Measurements from ENCODE around the gene KDM4B. TPM values are rescaled to one million over a fixed set of nuclear protein-coding genes. Genes with fewer than 3 reads are reported as not detected.
"Not testable (repeated sequence)": the region's sequence is repeated elsewhere in the genome, so short reads cannot be mapped to it uniquely, and the experiment has no call there.

The KDM4B gene
- total and polyA plus RNA-seq, 9 of the 15 experiments (the other 6 are each of a cell fraction or from before 2014, with no cell fraction given) = 0.21 to 29.9 (median 7.3) TPM

DNA sequence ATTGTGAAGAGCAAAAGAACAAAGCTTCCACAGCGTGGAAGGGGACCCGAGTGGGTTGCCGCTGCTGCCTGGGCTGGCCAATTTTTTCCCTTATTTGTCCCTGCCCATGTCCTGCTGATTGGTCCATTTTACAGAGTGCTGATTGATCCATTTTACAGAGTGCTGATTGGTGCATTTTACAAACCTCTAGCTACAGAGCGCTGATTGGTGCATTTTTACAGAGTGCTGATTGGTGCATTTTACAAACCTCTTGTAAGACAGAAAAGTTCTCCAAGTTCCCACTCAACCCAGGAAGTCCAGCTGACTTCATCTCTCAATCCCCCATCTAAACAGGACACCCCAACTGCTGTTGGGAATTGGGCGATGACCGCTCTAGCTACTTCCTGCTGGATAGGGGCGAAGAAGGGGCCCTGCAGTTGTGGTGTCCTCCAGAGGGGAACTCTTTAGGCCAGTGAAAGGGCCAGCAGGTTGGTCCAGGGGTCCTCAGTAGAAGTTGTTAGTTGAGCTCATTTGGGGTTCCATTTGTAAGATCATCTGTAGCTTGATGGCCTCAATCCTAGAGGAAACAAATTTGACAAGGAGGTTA, 189.7 kb downstream of the KDM4B start:
- H3K27me3 ChIP-seq (ENCODE audit: control insufficient read depth in 2 of 2, insufficient read depth in 2 of 2, low read length in 2 of 2); H3K9ac ChIP-seq (ENCODE audit: insufficient read depth in 1 of 2, low read depth in 2 of 2, low read length in 2 of 2); DNase-seq (ENCODE audit: extremely low read depth in 1 of 4, low spot score in 3 of 4); H3K9me3 ChIP-seq (replicated peaks; ENCODE audit: control insufficient read depth, insufficient read depth, low read depth, low read length); H3K9me1 ChIP-seq (ENCODE audit: control insufficient read depth, insufficient read depth, low read length); ATAC-seq; H2AFZ ChIP-seq (ENCODE audit: low read depth, low read length); BruUV-seq (replicated peaks); H3K4me2 ChIP-seq (ENCODE audit: insufficient read depth, low read length); H3K4me3 ChIP-seq; FAIRE-seq; in situ Hi-C loops (cut with MboI); intact Hi-C loops (cut with micrococcal nuclease); H4K20me1 ChIP-seq (replicated peaks; ENCODE audit: control insufficient read depth, insufficient read depth, low read length); CTCF ChIA-PET (ENCODE audit: low intra/inter-chr PET ratio); H3K27ac ChIP-seq (ENCODE audit: extremely low read depth, low read depth, low read length): not testable (repeated sequence)
- TF ChIP-seq ELF2 (CRISPR knock-in tag; IDR thresholded peaks at IDR 0.05) (peak; percentile 88), ZNF316 (IDR thresholded peaks at IDR 0.05) (peak; percentile 80), C11orf30 (IDR thresholded peaks at IDR 0.05; ENCODE audit: low read depth) (peak; percentile 63; the same call in 1 of the 2 replicates), TRIM28 (IDR thresholded peaks at IDR 0.05) (peak; percentile 73; the same call in 1 of the 2 replicates), MAFG (tag; conservative IDR thresholded peaks at IDR 0.05) (peak; percentile 43; the same call in 1 of the 2 replicates)
- TF ChIP-seq, protein P1, sequence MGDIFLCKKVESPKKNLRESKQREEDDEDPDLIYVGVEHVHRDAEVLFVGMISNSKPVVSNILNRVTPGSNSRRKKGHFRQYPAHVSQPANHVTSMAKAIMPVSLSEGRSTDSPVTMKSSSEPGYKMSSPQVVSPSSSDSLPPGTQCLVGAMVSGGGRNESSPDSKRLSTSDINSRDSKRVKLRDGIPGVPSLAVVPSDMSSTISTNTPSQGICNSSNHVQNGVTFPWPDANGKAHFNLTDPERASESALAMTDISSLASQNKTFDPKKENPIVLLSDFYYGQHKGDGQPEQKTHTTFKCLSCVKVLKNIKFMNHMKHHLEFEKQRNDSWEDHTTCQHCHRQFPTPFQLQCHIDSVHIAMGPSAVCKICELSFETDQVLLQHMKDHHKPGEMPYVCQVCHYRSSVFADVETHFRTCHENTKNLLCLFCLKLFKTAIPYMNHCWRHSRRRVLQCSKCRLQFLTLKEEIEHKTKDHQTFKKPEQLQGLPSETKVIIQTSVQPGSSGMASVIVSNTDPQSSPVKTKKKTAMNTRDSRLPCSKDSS (IDR thresholded peaks at IDR 0.05; ENCODE audit: low read depth, partially characterized antibody) = peak; percentile 56
- 76% methylated on average over 6 of the region's 7 CpGs for WGBS (ENCODE audit: insufficient coverage, low coverage, missing lambda C conversion rate)
- H3K4me1 ChIP-seq (replicated peaks in 1 of 2; ENCODE audit: control insufficient read depth in 2 of 2, insufficient read depth in 2 of 2, low read length in 2 of 2) = peaks cover 0 to 11% of the 10 kb centered on the region in 2 experiments; a peak in 2 of 5 replicates
- H3K36me3 ChIP-seq (ENCODE audit: control insufficient read depth, insufficient read depth, low read length) = peaks cover 10% of the 10 kb centered on the region; the same call in 1 of the 3 replicates
- peaks cover 12% of the 10 kb centered on the region for H3K79me2 ChIP-seq (ENCODE audit: control insufficient read depth, insufficient read depth, low read length)
- POLR2A ChIA-PET = interaction anchor here (0.6 to 1.0 kb wide), 2 partner anchors 13 to 284 kb away, joined by 3 read pairs; no protein-coding TSS in a partner anchor
